Stimulated activated naive CD4-positive, alpha-beta T cell treated with Interleukin-2 at 50 U/mL for 16 hours (primary cell): ENCODE results near the gene TAX1BP3.
A peak's percentile ranks its signal among the peaks of the same experiment; 100 is the strongest.
"Not testable (repeated sequence)": the region's sequence is repeated elsewhere in the genome, so short reads cannot be mapped to it uniquely, and the experiment has no call there.

Source experiments
- DNase-seq: peaks from one replicate; lab custom pipeline; 2025; lab: John Stamatoyannopoulos, UW

TAX1BP3 gene

GRCh38 chr17:3668279-3669084, at the start of gene TAX1BP3, which contains the start of gene EMC6:
TSS of gene TAX1BP3 (minus strand) at chr17:3668578. CDS start at chr17:3668526, 52 bp downstream.
TSS of gene EMC6 (plus strand) at chr17:3668812. CDS start at chr17:3669147, 335 bp downstream.
- peak; percentile 94 for DNase-seq

GRCh38 chr17:3715296-3715695, 46.9 kb upstream of the TAX1BP3 start:
- no peak for DNase-seq

- peak; percentile 7 for DNase-seq
These were observed 44.6 kb upstream of the TAX1BP3 start for GRCh38 chr17:3712811-3713463.

- DNase-seq, result peak; percentile 71
These were observed 42.6 kb upstream of the TAX1BP3 start for GRCh38 chr17:3710951-3711383.

- no peak for DNase-seq
These were observed 40.0 kb upstream of the TAX1BP3 start for GRCh38 chr17:3708366-3708765.

- not testable (repeated sequence) for DNase-seq
These were observed 37.3 kb upstream of the TAX1BP3 start for GRCh38 chr17:3705718-3705984.

- no peak for DNase-seq
These were observed 36.7 kb upstream of the TAX1BP3 start for GRCh38 chr17:3704931-3705717.

GRCh38 chr17:3702041-3702539, 33.7 kb upstream of the TAX1BP3 start:
- not testable (repeated sequence) for DNase-seq

- DNase-seq, result no peak
These were observed 31.6 kb upstream of the TAX1BP3 start for GRCh38 chr17:3699951-3700350.

GRCh38 chr17:3698139-3698538, 29.8 kb upstream of the TAX1BP3 start:
- no peak for DNase-seq

GRCh38 chr17:3697103-3697476, 28.7 kb upstream of the TAX1BP3 start:
- DNase-seq, result no peak

GRCh38 chr17:3695723-3696411, 27.5 kb upstream of the TAX1BP3 start, which contains the start of gene P2RX5:
TSS of gene P2RX5 (minus strand) at chr17:3696155. CDS start at chr17:3696005, 150 bp downstream.
- peak; percentile 25 for DNase-seq

GRCh38 chr17:3695129-3695722, 26.8 kb upstream of the TAX1BP3 start:
- DNase-seq, result no peak

- peak; percentile 35 for DNase-seq
These were observed 25.5 kb upstream of the TAX1BP3 start for GRCh38 chr17:3693829-3694231.

- DNase-seq, result no peak
These were observed 24.8 kb upstream of the TAX1BP3 start for GRCh38 chr17:3693141-3693540.

- no peak for DNase-seq
These were observed 24.0 kb upstream of the TAX1BP3 start for GRCh38 chr17:3692346-3692745.

- DNase-seq, result no peak
These were observed 23.3 kb upstream of the TAX1BP3 start for GRCh38 chr17:3691617-3692067.

- DNase-seq, result no peak
These were observed 21.8 kb upstream of the TAX1BP3 start for GRCh38 chr17:3690094-3690715.

- DNase-seq, result no peak
These were observed 21.1 kb upstream of the TAX1BP3 start for GRCh38 chr17:3689262-3690093.

GRCh38 chr17:3688852-3689261, 20.5 kb upstream of the TAX1BP3 start:
- no peak for DNase-seq
